Epithelial cell of esophagus (primary cell): Measurements from ENCODE around the gene GRM4.

Experiments used
- DNase-seq: peaks from one replicate; pipeline ENCODE4 v3.0.0; 2010; ENCODE audit warnings: low read depth
- H3K4me3 ChIP-seq: 2 replicates; pipeline ENCODE4 v1.5.1; 2011; ENCODE audit warnings: mild to moderate bottlenecking, low read length, control low read depth
- CTCF ChIP-seq: IDR thresholded peaks from 2 replicates; pipeline ENCODE4 v1.5.1; 2011; ENCODE audit warnings: low read depth, mild to moderate bottlenecking, low read length, control low read depth, inconsistent platforms; ENCODE audit not compliant: insufficient read depth; ENCODE audit errors: missing control alignments

GRM4 gene

GRCh38 chr6:34056305-34057108 is 89.4 kb downstream of the GRM4 start:
- H3K4me3 ChIP-seq, result no peak overlapping the region
- peak; percentile 67 for DNase-seq

GRCh38 chr6:34055223-34055933 is 90.5 kb downstream of the GRM4 start:
- peak; percentile 68 for TF ChIP-seq CTCF
- DNase-seq, result peak; percentile 68
- no peak overlapping the region for H3K4me3 ChIP-seq

More at GRCh38 chr6:34056305-34057108, 89.4 kb downstream of the GRM4 start:
- TF ChIP-seq CTCF, result no peak

GRCh38 chr6:34053721-34054120 is 92.2 kb downstream of the GRM4 start:
- TF ChIP-seq CTCF, result no peak
- DNase-seq, result peak; percentile 60
- no peak overlapping the region for H3K4me3 ChIP-seq

GRCh38 chr6:34052918-34053608 is 92.8 kb downstream of the GRM4 start:
- no peak overlapping the region for H3K4me3 ChIP-seq
- no peak for DNase-seq
- TF ChIP-seq CTCF, result no peak

- TF ChIP-seq CTCF, result no peak
- DNase-seq, result no peak
- no peak overlapping the region for H3K4me3 ChIP-seq
These were observed 93.6 kb downstream of the GRM4 start for GRCh38 chr6:34052071-34052825.

GRCh38 chr6:34051331-34051919 is 94.5 kb downstream of the GRM4 start:
- DNase-seq, result no peak
- TF ChIP-seq CTCF, result no peak
- H3K4me3 ChIP-seq, result no peak overlapping the region
